IMR-90 (cell line): ENCODE data around the gene CREB5.

Experiments used
- BHLHE40 ChIP-seq: fragments of 150-350 bp; IDR thresholded peaks from 2 replicates; pipeline ENCODE4 v1.6.1; 2016; ENCODE audit warnings: mild to moderate bottlenecking, low read depth, low read length
- CEBPB ChIP-seq: IDR thresholded peaks from 2 replicates; pipeline ENCODE4 v1.6.1; 2012; ENCODE audit warnings: low read depth, low read length, improper control_type of control experiment
- CTCF ChIP-seq: conservative IDR thresholded peaks from 2 replicates; pipeline ENCODE4 v1.5.1; 2012; ENCODE audit warnings: mild to moderate bottlenecking, low read depth, low read length, improper control_type of control experiment
- ELK1 ChIP-seq: fragments of 150-350 bp; IDR thresholded peaks from 2 replicates; pipeline ENCODE4 v1.6.1; 2016; ENCODE audit warnings: low read depth, mild to moderate bottlenecking, low read length, moderate library complexity, borderline replicate concordance
- MAZ ChIP-seq: IDR thresholded peaks from 2 replicates; pipeline ENCODE4 v1.6.1; 2012; ENCODE audit warnings: low read depth, mild to moderate bottlenecking, low read length, improper control_type of control experiment, moderate library complexity, borderline replicate concordance
- MXI1 ChIP-seq: IDR thresholded peaks from 2 replicates; pipeline ENCODE4 v1.6.1; 2012; ENCODE audit warnings: low read depth, mild to moderate bottlenecking, low read length, moderate library complexity, borderline replicate concordance
- POLR2A ChIP-seq: IDR thresholded peaks from 2 replicates; pipeline ENCODE4 v1.6.1; 2012; ENCODE audit warnings: mild to moderate bottlenecking, low read depth, low read length
- RCOR1 ChIP-seq: IDR thresholded peaks from 2 replicates; pipeline ENCODE4 v1.6.1; 2012; ENCODE audit warnings: mild to moderate bottlenecking, low read length, improper control_type of control experiment; ENCODE audit not compliant: insufficient replicate concordance
- SMC3 ChIP-seq: fragments of 150-350 bp; IDR thresholded peaks from 2 replicates; pipeline ENCODE4 v1.6.1; 2016; ENCODE audit warnings: low read depth, mild to moderate bottlenecking, antibody characterized with exemption, low read length, moderate library complexity
- TF ChIP-seq, protein P1 (sequence below): fragments of 150-350 bp; IDR thresholded peaks from 2 replicates; pipeline ENCODE4 v1.6.1; 2017; ENCODE audit warnings: mild to moderate bottlenecking, antibody characterized with exemption, low read length, low read depth

DNA sequence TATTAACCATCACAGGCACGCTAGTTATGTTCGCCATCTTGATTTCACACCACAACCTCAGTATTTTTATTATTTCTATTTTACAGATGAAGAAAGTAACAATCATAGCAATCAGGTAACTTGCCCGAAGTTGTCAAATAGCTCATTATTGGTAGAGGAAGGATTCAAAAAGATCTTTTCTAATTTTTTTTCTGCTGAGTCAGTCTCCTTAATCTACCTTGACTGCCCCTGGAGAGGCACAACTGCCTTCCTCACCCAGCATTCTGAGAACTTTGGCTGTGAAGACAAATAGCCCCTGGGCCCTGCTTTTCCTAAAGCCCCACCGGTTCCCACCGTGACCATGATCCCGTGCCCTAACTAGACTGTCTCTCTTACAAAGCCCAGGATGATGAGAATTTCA, 446.6 kb downstream of the CREB5 start:
- TF ChIP-seq CTCF, result no peak
- no peak for TF ChIP-seq MAZ
- no peak for TF ChIP-seq POLR2A
- TF ChIP-seq CEBPB, result no peak
- TF ChIP-seq, protein P1, sequence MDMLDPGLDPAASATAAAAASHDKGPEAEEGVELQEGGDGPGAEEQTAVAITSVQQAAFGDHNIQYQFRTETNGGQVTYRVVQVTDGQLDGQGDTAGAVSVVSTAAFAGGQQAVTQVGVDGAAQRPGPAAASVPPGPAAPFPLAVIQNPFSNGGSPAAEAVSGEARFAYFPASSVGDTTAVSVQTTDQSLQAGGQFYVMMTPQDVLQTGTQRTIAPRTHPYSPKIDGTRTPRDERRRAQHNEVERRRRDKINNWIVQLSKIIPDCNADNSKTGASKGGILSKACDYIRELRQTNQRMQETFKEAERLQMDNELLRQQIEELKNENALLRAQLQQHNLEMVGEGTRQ, result no peak
- TF ChIP-seq MXI1, result no peak
- no peak for TF ChIP-seq BHLHE40
- TF ChIP-seq ELK1, result no peak
- no peak for TF ChIP-seq RCOR1
- no peak for TF ChIP-seq SMC3
